H9 (cell line): ENCODE results near the gene DLX2. TPM values are rescaled to one million over a fixed set of nuclear protein-coding genes. Genes with fewer than 3 reads are reported as not detected.
"Not testable (repeated sequence)": the region's sequence is repeated elsewhere in the genome, so short reads cannot be mapped to it uniquely, and the experiment has no call there.

ENCODE experiments used
- DNase-seq: peaks from one replicate; pipeline ENCODE4 v3.0.0-alpha.2; 2017
- H2AFZ ChIP-seq: one replicate; pipeline ENCODE4 v1.6.1; 2013; ENCODE audit warnings: mild to moderate bottlenecking, low read length, control low read depth, moderate library complexity
- H2AK5ac ChIP-seq: 2 replicates; pipeline ENCODE4 v1.6.1; 2013; ENCODE audit warnings: low read length, control low read depth, mixed read lengths; ENCODE audit not compliant: insufficient read length
- H2BK120ac ChIP-seq: one replicate; pipeline ENCODE4 v1.6.1; 2013; ENCODE audit warnings: low read depth, mild to moderate bottlenecking, low read length, control low read depth, inconsistent platforms; ENCODE audit not compliant: poor library complexity, severe bottlenecking
- H2BK12ac ChIP-seq: 2 replicates; pipeline ENCODE4 v1.6.1; 2013; ENCODE audit warnings: low read length, control low read depth, mixed read lengths, low read depth; ENCODE audit not compliant: insufficient read length
- H2BK15ac ChIP-seq: 2 replicates; pipeline ENCODE4 v1.6.1; 2013; ENCODE audit warnings: low read depth, low read length, control low read depth
- H2BK20ac ChIP-seq: one replicate; pipeline ENCODE4 v1.6.1; 2013; ENCODE audit warnings: low read depth, mild to moderate bottlenecking, low read length, control low read depth, inconsistent platforms; ENCODE audit not compliant: poor library complexity, severe bottlenecking
- H2BK5ac ChIP-seq: 2 replicates; pipeline ENCODE4 v1.6.1; 2013; ENCODE audit warnings: low read length, control low read depth, mixed read lengths; ENCODE audit not compliant: insufficient read length
- H3K14ac ChIP-seq: 2 replicates; pipeline ENCODE4 v1.6.1; 2013; ENCODE audit warnings: low read length, control low read depth; ENCODE audit not compliant: insufficient read depth
- H3K18ac ChIP-seq: 2 replicates; pipeline ENCODE4 v1.6.1; 2013; ENCODE audit warnings: low read depth, mild to moderate bottlenecking, mixed read lengths, low read length, control low read depth; ENCODE audit not compliant: insufficient read length
- H3K23ac ChIP-seq: 2 replicates; pipeline ENCODE4 v1.6.1; 2013; ENCODE audit warnings: low read length, control low read depth, mixed read lengths, low read depth; ENCODE audit not compliant: insufficient read length
- H3K23me2 ChIP-seq: 2 replicates; pipeline ENCODE4 v1.6.1; 2013; ENCODE audit warnings: low read depth, mild to moderate bottlenecking, mixed read lengths, low read length, control low read depth; ENCODE audit not compliant: insufficient read length, poor library complexity, severe bottlenecking
- H3K27ac ChIP-seq: 2 replicates; pipeline ENCODE4 v1.5.1; 2013; ENCODE audit warnings: low read length, control low read depth, mixed read lengths, low read depth; ENCODE audit not compliant: insufficient read length
- H3K27me3 ChIP-seq: 2 replicates; pipeline ENCODE4 v1.6.1; 2013; ENCODE audit warnings: low read length, control low read depth, inconsistent platforms; ENCODE audit not compliant: insufficient read depth
- H3K4ac ChIP-seq: 2 replicates; pipeline ENCODE4 v1.6.1; 2013; ENCODE audit warnings: low read depth, mild to moderate bottlenecking, control low read depth, inconsistent platforms, low read length, moderate library complexity
- H3K4me1 ChIP-seq: 2 replicates; pipeline ENCODE4 v1.6.1; 2013; ENCODE audit warnings: low read length, control low read depth, inconsistent platforms; ENCODE audit not compliant: insufficient read depth
- H3K4me2 ChIP-seq: 2 replicates; pipeline ENCODE4 v1.6.1; 2013; ENCODE audit warnings: low read length, control low read depth, mixed read lengths; ENCODE audit not compliant: insufficient read length, insufficient read depth
- H3K56ac ChIP-seq: 2 replicates; pipeline ENCODE4 v1.6.1; 2013; ENCODE audit warnings: low read depth, mild to moderate bottlenecking, mixed read lengths, low read length, control low read depth; ENCODE audit not compliant: insufficient read length
- H3K79me1 ChIP-seq: 2 replicates; pipeline ENCODE4 v1.6.1; 2013; ENCODE audit warnings: low read depth, mild to moderate bottlenecking, moderate library complexity, low read length, control low read depth, inconsistent platforms; ENCODE audit not compliant: insufficient read depth, poor library complexity, severe bottlenecking
- H3K79me2 ChIP-seq: 2 replicates; pipeline ENCODE4 v1.6.1; 2013; ENCODE audit warnings: low read length, control low read depth, inconsistent platforms; ENCODE audit not compliant: insufficient read depth
- H3K9ac ChIP-seq: 2 replicates; pipeline ENCODE4 v1.6.1; 2013; ENCODE audit warnings: low read length, control low read depth, mixed read lengths; ENCODE audit not compliant: insufficient read length; ENCODE audit errors: extremely low read depth
- H3K9me3 ChIP-seq: one replicate; pipeline ENCODE4 v1.6.1; 2013; ENCODE audit warnings: low read depth, low read length, inconsistent platforms; ENCODE audit not compliant: control insufficient read depth
- H3T11ph ChIP-seq: one replicate; pipeline ENCODE4 v1.6.1; 2013; ENCODE audit warnings: mild to moderate bottlenecking, low read length, control low read depth, inconsistent platforms
- H4K20me1 ChIP-seq: one replicate; pipeline ENCODE4 v1.6.1; 2013; ENCODE audit not compliant: control insufficient read depth, insufficient read length, insufficient read depth
- H4K5ac ChIP-seq: 2 replicates; pipeline ENCODE4 v1.6.1; 2013; ENCODE audit warnings: low read depth, mild to moderate bottlenecking, mixed read lengths, low read length, control low read depth; ENCODE audit not compliant: insufficient read length
- H4K8ac ChIP-seq: replicated peaks from 2 replicates; pipeline ENCODE4 v1.6.1; 2013; ENCODE audit warnings: low read length, control low read depth, mixed read lengths, low read depth; ENCODE audit not compliant: insufficient read length
- H4K91ac ChIP-seq: 2 replicates; pipeline ENCODE4 v1.6.1; 2013; ENCODE audit warnings: low read depth, mild to moderate bottlenecking, moderate library complexity, mixed read lengths, low read length, control low read depth; ENCODE audit not compliant: insufficient read length
- H3K27ac Mint-ChIP-seq, 3 experiments: 2 replicates in 2 of 3; 3 replicates in 1 of 3; pipeline ENCODE4 v1.8.0; 2020 to 2021; ENCODE audit warnings: mixed read lengths in 3 of 3, mild to moderate bottlenecking in 1 of 3, moderate library complexity in 1 of 3
- H3K27me3 Mint-ChIP-seq: 2 replicates; pipeline ENCODE4 v1.8.0; 2021; ENCODE audit warnings: low read depth, mild to moderate bottlenecking, moderate library complexity, mixed read lengths
- H3K36me3 Mint-ChIP-seq, 3 experiments: 2 replicates in 2 of 3; 3 replicates in 1 of 3; pipeline ENCODE4 v1.8.0; 2020 to 2021; ENCODE audit warnings: low read depth in 3 of 3, mixed read lengths in 3 of 3; ENCODE audit not compliant: insufficient read depth in 1 of 3
- H3K4me1 Mint-ChIP-seq, 2 experiments: 2 replicates each; pipeline ENCODE4 v1.8.0; 2020; ENCODE audit warnings: mixed read lengths in 2 of 2
- H3K4me3 Mint-ChIP-seq, 2 experiments: 2 replicates in 1 of 2; 3 replicates in 1 of 2; pipeline ENCODE4 v1.8.0; 2020 to 2021; ENCODE audit warnings: mild to moderate bottlenecking in 2 of 2, mixed read lengths in 2 of 2, moderate library complexity in 1 of 2
- H3K9me3 Mint-ChIP-seq, 2 experiments: 2 replicates in 1 of 2; 3 replicates in 1 of 2; pipeline ENCODE4 v1.8.0; 2020; ENCODE audit warnings: mild to moderate bottlenecking in 2 of 2, mixed read lengths in 2 of 2, moderate library complexity in 1 of 2
- WGBS: extraction: QIAGEN DNeasy Blood & Tissue Kit; methylation state at CpG from one replicate; pipeline ENCODE4 v1.1.7; 2013; ENCODE audit warnings: missing lambda C conversion rate, low lambda C conversion rate, mixed read lengths; ENCODE audit not compliant: insufficient read length; ENCODE audit errors: extremely low coverage; 5-methylcytosine and 5-hydroxymethylcytosine counted together
- total RNA-seq: library from RNA; stranded (reverse); gene quantifications from 2 replicates; pipeline ENCODE4 v1.2.1, GENCODE V29; 2021
- TF ChIP-seq, protein P1 (sequence below): fragments of 200-600 bp; sonication (generic); conservative IDR thresholded peaks from 3 replicates; pipeline ENCODE4 v1.8.0; 2021; ENCODE audit warnings: antibody characterized with exemption, mild to moderate bottlenecking

DLX2 gene
- total RNA-seq, 1 experiment from 2014 or later = not detected

- no peak overlapping the region for H3K4ac ChIP-seq
- no peaks in the 10 kb centered on the region for H3K79me2 ChIP-seq
- H3K23ac ChIP-seq = no peak overlapping the region
- no peaks in the 10 kb centered on the region for H4K20me1 ChIP-seq
- no peak overlapping the region for H3K4me2 ChIP-seq
- H2BK12ac ChIP-seq = no peak overlapping the region
- H3K4me3 Mint-ChIP-seq = no peak overlapping the region
- no peak overlapping the region for H4K5ac ChIP-seq
- H3K4me1 Mint-ChIP-seq = 0 out of 4 replicates have a peak, but pooled peaks cover 0 to 2% of the 10 kb centered on the region in 2 experiments
- H3K36me3 Mint-ChIP-seq = no peaks in the 10 kb centered on the region
- H2BK20ac ChIP-seq = no peak overlapping the region
- TF ChIP-seq, protein P1, sequence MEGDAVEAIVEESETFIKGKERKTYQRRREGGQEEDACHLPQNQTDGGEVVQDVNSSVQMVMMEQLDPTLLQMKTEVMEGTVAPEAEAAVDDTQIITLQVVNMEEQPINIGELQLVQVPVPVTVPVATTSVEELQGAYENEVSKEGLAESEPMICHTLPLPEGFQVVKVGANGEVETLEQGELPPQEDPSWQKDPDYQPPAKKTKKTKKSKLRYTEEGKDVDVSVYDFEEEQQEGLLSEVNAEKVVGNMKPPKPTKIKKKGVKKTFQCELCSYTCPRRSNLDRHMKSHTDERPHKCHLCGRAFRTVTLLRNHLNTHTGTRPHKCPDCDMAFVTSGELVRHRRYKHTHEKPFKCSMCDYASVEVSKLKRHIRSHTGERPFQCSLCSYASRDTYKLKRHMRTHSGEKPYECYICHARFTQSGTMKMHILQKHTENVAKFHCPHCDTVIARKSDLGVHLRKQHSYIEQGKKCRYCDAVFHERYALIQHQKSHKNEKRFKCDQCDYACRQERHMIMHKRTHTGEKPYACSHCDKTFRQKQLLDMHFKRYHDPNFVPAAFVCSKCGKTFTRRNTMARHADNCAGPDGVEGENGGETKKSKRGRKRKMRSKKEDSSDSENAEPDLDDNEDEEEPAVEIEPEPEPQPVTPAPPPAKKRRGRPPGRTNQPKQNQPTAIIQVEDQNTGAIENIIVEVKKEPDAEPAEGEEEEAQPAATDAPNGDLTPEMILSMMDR = no peak
- no peak overlapping the region for H3K27ac ChIP-seq
- no peak overlapping the region for H3K14ac ChIP-seq
- H3K79me1 ChIP-seq = no peaks in the 10 kb centered on the region
- H4K91ac ChIP-seq = no peak overlapping the region
- no peak overlapping the region for H3T11ph ChIP-seq
- H3K4me1 ChIP-seq = no peaks in the 10 kb centered on the region
- no peak overlapping the region for H3K56ac ChIP-seq
- no peaks in the 10 kb centered on the region for H3K9me3 Mint-ChIP-seq
- no peaks in the 10 kb centered on the region for H3K27me3 ChIP-seq
- H4K8ac ChIP-seq = no peak overlapping the region
- no peak overlapping the region for H3K18ac ChIP-seq
- no CpG with 5 or more reads among the region's 1 CpG for WGBS
- H2AFZ ChIP-seq = no peak overlapping the region
- H3K9me3 ChIP-seq = no peaks in the 10 kb centered on the region
- H3K9ac ChIP-seq = no peak overlapping the region
- no peaks in the 10 kb centered on the region for H3K27me3 Mint-ChIP-seq
- no peak overlapping the region for H2BK15ac ChIP-seq
- no peak overlapping the region; a peak in 1 of 7 replicates for H3K27ac Mint-ChIP-seq
- H2AK5ac ChIP-seq = no peak overlapping the region
- no peaks in the 10 kb centered on the region for H3K23me2 ChIP-seq
- H2BK5ac ChIP-seq = no peak overlapping the region
- DNase-seq = no peak
- no peak overlapping the region for H2BK120ac ChIP-seq
These were observed 40.2 kb downstream of the DLX2 start for GRCh38 chr2:172062402-172063004.

- H3K4me2 ChIP-seq, H3K79me2 ChIP-seq, H4K8ac ChIP-seq, H2AK5ac ChIP-seq, H2BK120ac ChIP-seq, H3K9me3 ChIP-seq, H3K27ac Mint-ChIP-seq, H4K5ac ChIP-seq, H3K4ac ChIP-seq, H2BK20ac ChIP-seq, H3T11ph ChIP-seq, H3K4me3 Mint-ChIP-seq, H2BK5ac ChIP-seq, H3K18ac ChIP-seq, H3K23me2 ChIP-seq, H2BK15ac ChIP-seq, H4K20me1 ChIP-seq, H4K91ac ChIP-seq, H3K4me1 ChIP-seq, H3K23ac ChIP-seq, H3K27ac ChIP-seq, H2AFZ ChIP-seq, H3K79me1 ChIP-seq, H3K9ac ChIP-seq, H3K4me1 Mint-ChIP-seq, DNase-seq, H3K36me3 Mint-ChIP-seq, H3K27me3 ChIP-seq, H3K9me3 Mint-ChIP-seq, H3K56ac ChIP-seq, H2BK12ac ChIP-seq, H3K14ac ChIP-seq, H3K27me3 Mint-ChIP-seq: not testable (repeated sequence)
- no CpG with 5 or more reads among the region's 5 CpGs for WGBS
These were observed 42.6 kb downstream of the DLX2 start for GRCh38 chr2:172060118-172060517.
